IPS DF 4.7 (cell line): ENCODE measurements around the gene MICB.
"Not testable (repeated sequence)": the region's sequence is repeated elsewhere in the genome, so short reads cannot be mapped to it uniquely, and the experiment has no call there.

Source experiments
- DNase-seq: peaks from one replicate; pipeline ENCODE4 v3.0.0-alpha.2; 2013; ENCODE audit warnings: low spot score; ENCODE audit errors: extremely low read depth

MICB gene

DNA sequence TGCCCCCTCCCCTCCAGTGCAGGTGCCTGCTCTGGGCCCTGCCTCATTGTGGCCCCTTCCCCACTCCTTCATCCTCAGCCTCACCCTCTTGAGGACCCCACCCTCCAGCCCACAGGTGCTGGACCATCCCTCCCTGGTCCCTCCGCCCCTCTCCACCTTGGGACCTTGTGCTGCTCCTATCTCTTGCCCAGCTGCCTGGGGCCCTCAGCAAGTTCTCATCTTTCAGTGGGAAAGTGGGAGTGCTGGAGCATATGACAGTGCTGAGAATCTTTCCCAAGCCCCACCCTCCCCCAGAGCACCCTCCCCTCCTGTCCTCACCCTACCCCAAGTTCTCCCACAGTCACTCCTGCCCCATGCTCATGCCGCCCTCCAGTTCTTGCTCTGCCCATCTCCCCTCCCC, 1.7 kb downstream of the MICB start:
- not testable (repeated sequence) for DNase-seq

- no peak for DNase-seq
Measured at GRCh38 chr6:31502586-31502985, 4.6 kb downstream of the MICB start.

DNA sequence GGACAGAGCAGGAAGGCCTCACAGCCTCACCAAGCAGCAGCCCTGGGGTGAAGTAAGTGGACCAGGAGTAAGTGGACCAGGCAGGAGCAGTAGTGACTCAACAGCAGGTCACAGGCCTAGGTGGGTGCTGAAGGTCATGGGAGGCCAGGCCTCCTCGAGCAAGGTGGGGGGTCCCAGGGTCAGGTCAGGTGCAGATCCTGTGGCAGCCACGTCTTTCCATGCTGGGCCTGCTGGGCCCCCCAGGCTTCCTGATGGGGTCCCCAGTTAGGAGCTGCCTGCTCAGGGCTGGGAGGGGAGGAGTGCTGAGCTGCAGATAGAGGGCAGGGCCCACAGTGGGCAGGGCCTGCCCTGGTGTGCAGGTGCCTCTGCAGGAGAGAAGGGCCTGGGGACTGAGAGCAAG, 11.1 kb downstream of the MICB start:
- not testable (repeated sequence) for DNase-seq

- DNase-seq: no peak
Measured at GRCh38 chr6:31510007-31510406, 12.1 kb downstream of the MICB start.

GRCh38 chr6:31513456-31514165, 15.7 kb downstream of the MICB start:
- DNase-seq: no peak

DNA sequence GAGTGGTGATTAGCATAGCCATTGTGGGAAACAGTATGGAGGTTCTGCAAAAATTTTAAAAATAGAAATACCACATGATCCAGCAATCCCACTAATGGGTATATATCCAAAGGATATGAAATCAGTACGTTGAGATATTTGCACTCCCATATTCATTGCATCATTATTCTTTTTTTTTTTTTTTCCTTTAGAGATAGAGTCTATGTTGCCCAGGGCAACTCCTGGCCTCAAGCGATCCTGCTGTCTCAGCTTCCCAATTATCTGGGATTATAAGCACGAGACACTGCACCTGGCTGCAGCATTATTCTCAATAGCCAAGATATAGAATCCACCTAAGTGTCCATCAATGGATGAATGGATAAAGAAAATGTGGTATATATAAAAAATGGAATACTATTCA, 23.9 kb downstream of the MICB start:
- DNase-seq: no peak

DNA sequence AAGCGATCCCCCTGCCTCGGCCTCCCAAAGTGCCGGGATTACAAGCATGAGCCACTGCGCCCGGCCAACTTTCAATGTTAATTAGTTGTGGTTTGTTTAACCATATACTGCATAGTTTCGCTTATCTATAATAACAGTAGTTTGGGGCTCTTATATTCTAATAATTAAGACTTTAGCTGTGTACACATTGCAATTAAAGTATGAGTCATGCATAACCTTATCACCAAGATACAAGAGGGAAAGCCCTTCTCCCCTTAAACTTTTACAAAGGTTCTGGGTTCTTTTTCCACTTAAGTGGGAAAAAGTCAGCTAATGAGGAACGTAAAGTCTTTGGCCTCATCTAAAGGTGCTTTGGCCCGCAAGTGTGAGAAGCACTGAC, 27.6 kb downstream of the MICB start:
- DNase-seq: no peak

- no peak for DNase-seq
Measured at GRCh38 chr6:31525932-31526591, 28.1 kb downstream of the MICB start.

GRCh38 chr6:31528307-31528777, 30.4 kb downstream of the MICB start:
- DNase-seq: no peak

DNA sequence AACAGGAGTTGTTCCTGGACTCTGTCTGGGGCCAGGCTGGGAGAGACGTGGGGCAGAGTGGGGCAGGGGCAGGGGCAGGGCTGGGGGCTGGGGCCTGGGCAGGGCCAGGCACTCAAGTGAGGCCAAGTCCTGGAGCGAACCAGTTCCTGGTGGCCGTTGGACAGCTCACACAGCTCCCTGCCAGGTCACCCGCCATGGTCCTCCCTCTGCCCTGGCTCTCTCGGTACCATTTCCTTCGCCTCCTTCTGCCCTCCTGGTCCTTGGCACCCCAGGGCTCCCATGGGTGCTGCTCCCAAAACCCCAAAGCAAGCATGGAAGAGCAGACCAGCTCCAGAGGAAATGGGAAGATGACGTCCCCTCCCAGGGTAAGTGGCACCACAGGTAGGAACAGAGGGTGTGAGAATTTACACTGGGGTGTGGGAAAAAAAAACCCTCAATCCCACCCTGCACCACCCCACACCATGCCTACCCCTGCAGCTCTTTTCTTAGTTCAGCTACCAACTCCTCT, 30.9 kb downstream of the MICB start, which contains the start of gene MCCD1:
TSS of gene MCCD1 (plus strand) at position 142 of the 508 bp plus-strand sequence. CDS start at position 195, 53 bp downstream.
- DNase-seq: no peak

DNA sequence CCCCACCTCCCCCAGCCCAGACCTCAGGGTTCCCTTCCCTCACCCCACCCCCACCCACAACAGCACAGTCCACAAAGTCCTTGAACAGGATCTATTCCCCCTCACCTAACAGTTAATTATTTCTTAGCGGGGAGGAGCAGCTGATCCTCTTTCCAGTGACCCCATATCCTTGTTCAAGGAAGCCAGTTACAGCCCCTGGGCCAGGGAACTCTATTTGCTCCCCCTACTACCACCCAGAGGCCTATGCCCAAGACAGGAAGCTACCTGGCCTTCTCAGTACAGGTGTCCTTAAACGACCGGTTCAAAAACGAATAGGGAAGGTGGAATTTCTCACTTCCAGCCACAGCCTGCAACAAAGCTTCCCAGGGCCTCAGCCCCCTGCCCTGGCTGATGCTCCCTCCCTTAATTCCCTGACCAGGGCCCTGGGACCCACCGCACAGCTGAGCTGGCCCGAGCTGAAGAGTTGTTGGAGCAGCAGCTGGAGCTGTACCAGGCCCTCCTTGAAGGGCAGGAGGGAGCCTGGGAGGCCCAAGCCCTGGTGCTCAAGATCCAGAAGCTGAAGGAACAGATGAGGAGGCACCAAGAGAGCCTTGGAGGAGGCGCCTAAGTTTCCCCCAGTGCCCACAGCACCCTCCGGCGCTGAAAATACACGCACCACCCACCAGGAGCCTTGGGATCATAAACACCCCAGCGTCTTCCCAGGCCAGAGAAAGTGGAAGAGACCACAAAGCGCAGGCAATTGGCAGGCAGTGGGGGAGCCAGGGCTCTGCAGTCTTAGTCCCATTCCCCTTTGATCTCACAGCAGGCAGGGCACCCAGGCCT, 31.6 kb downstream of the MICB start:
- DNase-seq: no peak

DNA sequence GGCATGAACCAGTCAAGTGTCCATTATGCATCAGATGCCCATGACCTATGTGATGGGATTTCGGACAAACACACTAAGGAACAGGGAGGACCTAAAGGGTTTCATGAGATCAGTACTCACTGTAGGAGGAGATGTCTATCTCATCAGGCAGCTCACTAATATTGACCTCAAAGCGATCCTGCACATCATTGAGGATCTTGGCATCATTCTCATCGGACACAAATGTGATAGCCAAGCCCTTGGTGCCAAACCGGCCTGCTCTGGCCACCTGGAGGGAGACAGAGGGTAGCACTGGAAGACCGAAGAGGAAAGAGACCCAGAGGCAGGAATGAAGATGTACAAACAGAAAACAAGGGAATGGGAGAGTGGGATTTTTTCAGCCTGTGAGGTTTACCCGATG, 32.7 kb downstream of the MICB start:
- no peak for DNase-seq

GRCh38 chr6:31531162-31531561, 33.2 kb downstream of the MICB start:
- DNase-seq: no peak

GRCh38 chr6:31531771-31532643, 34.1 kb downstream of the MICB start:
- DNase-seq: no peak

GRCh38 chr6:31532644-31533454, 34.9 kb downstream of the MICB start:
- DNase-seq: no peak

DNA sequence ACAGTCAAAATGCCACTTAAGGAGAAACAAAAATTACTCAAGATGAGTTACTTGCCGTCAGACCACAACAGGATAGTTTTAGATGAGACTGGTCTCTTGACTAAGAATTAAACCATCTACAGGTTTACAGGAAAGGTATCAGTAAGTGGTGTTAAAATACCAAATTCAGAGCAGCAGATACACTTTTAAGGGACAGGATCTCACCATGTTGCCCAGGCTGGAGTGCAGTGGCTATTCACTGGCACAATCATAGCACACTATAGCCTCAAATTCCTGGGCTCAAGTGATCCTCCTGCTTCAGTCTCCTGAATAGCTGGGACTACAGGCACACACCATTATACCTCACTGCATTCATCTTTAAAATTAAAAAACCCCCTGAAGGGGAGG, 35.5 kb downstream of the MICB start:
- DNase-seq: no peak

- no peak for DNase-seq
Measured at GRCh38 chr6:31534011-31534410, 36.1 kb downstream of the MICB start.

- no peak for DNase-seq
Measured at GRCh38 chr6:31534521-31535040, 36.6 kb downstream of the MICB start.

DNA sequence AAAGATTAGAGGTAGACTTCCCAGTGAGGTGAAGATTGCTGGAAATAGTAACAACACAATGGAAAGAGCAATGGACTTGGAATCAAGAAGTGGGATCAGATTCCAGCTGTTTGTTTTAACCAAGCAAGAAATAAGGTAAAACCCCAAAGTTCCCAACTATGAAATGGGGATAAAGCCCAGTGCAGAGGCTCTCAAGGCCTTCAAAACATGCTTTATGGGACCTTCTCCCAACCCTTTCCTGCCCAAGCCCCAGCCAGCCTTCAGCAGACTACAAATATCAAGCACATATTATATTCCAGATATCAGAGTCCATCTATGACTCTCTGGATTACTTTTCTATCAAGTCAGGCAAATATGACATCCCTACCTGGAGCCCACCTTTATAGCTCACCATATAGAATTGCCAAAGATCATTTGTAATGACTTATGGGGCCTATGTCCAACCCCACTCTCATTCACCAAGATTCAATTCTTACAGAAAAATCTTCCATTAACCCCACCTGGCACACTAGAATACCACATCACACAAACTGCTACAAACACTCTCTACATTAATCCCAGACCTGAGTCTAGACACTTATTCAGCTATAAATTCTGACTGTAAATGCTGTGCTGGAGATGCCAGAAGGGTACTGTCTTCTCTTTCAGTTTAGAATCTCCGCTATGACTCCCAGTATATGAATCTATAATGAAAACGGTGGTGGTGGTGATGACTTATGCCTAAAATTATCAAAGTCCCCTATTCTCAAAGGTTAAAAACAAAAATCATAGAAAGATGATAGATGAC, 37.8 kb downstream of the MICB start:
- DNase-seq: no peak
